ENCODE results near the gene NFX1.
A peak's percentile ranks its signal among the peaks of the same experiment; 100 is the strongest.

The NFX1 gene

DNA sequence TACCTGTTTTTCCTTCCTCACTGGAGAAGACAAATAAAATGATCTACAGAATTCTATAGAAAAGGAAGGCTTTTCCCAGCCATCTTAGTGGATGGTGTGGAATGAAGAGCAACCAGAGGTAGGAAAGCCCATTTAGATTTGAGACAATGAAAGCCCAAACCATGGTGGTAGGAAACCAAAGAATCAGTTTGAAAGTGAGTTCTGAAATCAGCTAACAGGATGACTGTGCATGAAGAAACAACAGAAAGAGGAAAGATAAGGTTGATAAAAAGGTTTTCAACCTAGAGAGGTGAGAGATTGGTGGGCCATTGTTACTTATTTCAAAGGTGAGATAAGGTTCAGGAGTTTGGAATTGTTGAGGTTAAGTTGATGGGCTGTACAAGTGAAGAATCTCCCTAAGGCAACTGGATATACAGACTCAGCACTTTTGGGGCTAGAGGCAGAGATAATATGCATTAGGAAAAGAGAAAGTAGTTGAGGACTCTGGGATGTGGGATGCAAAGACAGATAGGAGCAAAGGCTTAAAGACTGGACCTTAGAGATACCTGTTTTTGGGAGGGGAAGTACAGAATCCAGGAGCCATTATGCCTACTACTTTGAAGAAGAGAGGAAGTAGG, 23.1 kb upstream of the NFX1 start:
- DNase-seq (ENCODE audit: low spot score), result no peak

- DNase-seq (ENCODE audit: low spot score), result no peak
Measured at GRCh38 chr9:33270146-33270545, 20.2 kb upstream of the NFX1 start.

GRCh38 chr9:33272061-33272460, 18.3 kb upstream of the NFX1 start:
- DNase-seq (ENCODE audit: low spot score), result no peak

DNA sequence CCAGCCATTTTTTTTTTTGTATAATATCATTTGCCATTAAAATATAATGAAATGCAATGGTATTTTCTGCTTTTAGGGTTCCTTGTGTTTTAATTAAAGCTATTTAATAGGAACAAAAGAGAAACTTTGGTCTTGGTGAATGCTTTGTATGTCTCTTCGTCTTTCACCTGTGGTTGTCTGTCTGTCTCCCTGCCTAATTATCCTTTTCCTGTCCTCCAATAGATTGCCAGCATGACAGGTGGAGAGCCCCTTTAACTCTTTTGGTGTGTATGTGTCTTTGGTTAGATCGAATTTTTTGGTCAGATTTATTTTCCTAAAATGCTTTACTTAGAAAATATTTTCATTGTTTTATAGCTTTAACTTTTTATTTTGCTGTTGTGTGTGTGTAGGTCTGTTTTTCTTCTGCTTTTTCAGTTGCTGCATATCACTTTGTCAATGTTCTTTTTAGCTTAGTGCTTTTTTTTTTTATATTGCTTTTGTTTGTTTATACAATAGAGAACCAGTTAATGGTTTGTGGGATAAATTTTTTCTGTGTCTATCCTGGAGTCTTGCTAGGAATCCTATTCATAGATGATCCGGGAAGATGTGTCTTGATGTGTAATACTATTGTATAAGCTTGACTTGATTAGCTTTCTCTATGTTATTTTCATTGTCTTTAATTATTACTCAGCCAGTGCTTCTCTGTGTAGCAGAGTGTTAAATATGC, 16.9 kb upstream of the NFX1 start:
- DNase-seq (ENCODE audit: low spot score), result no peak

DNA sequence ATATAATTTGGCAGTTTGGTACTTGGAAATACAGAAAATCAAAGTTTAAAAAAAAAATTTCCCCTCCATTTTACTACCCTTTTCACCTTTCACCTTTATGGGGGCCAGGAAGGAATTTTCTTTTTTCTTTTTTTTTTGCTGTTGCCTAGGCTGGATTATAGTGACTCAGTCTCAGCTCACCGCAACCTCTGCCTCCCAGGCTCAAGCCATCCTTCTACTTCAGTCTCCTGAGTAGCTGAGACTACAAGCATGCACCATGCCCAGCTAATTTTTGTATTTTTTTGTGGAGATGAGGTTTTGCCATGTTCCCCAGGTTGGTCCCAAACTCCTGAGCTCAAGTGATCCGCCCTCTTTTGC, 16.4 kb upstream of the NFX1 start:
- no peak for DNase-seq (ENCODE audit: low spot score)

- DNase-seq (ENCODE audit: low spot score), result no peak
Measured at GRCh38 chr9:33277484-33277883, 12.8 kb upstream of the NFX1 start.

GRCh38 chr9:33285502-33285901, 4.8 kb upstream of the NFX1 start:
- no peak for DNase-seq (ENCODE audit: low spot score)

GRCh38 chr9:33287087-33287490, 3.2 kb upstream of the NFX1 start:
- DNase-seq (ENCODE audit: low spot score), result peak; percentile 66

- no peak for DNase-seq (ENCODE audit: low spot score)
Measured at GRCh38 chr9:33288235-33288634, 2.1 kb upstream of the NFX1 start.

- no peak for DNase-seq (ENCODE audit: low spot score)
Measured at GRCh38 chr9:33288828-33289483, 1.4 kb upstream of the NFX1 start.

DNA sequence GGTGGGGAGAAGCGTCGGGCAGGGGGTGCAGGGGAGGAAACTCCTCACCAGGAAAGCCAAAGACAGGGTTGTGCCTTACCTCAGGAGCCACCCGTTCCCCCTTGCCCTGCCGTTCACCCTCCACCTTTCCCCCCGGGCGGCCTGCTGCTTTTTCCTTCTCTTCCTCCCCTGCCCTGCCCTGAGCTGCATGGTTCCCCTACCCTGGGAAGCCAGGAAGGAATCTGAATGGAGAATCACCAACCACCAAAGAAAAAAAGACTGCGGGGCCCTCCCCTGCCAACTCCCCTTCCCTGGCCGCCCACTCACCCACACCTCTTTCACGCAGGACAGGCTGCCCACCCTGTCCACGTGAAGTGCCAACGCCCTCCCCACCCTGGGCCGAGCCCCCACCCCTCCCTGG, 820 bp upstream of the NFX1 start:
- DNase-seq (ENCODE audit: low spot score), result peak; percentile 7

GRCh38 chr9:33289936-33290246, 425 bp upstream of the NFX1 start:
- DNase-seq (ENCODE audit: low spot score), result no peak

DNA sequence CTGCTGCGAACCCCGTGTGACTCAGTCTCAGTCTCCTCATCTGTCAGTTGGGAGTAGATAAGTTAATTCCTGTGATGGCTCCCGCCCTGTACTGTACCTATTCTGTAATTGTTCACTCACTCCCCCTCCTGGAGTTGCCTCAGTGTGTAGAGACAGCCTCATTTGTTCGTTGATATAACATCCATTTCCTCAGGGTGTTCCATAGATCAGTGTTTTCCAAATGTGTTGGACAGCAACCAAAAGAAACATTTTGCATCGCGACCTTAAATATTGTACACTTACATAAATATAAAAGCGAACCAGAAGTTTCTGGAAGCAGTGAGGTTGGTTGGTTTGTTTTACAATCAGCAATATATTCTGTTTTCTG, 698 bp downstream of the NFX1 start:
- no peak for DNase-seq (ENCODE audit: low spot score)

GRCh38 chr9:33291901-33292300, 1.6 kb downstream of the NFX1 start:
- no peak for DNase-seq (ENCODE audit: low spot score)

- no peak for DNase-seq (ENCODE audit: low spot score)
Measured at GRCh38 chr9:33293782-33294181, 3.5 kb downstream of the NFX1 start.

DNA sequence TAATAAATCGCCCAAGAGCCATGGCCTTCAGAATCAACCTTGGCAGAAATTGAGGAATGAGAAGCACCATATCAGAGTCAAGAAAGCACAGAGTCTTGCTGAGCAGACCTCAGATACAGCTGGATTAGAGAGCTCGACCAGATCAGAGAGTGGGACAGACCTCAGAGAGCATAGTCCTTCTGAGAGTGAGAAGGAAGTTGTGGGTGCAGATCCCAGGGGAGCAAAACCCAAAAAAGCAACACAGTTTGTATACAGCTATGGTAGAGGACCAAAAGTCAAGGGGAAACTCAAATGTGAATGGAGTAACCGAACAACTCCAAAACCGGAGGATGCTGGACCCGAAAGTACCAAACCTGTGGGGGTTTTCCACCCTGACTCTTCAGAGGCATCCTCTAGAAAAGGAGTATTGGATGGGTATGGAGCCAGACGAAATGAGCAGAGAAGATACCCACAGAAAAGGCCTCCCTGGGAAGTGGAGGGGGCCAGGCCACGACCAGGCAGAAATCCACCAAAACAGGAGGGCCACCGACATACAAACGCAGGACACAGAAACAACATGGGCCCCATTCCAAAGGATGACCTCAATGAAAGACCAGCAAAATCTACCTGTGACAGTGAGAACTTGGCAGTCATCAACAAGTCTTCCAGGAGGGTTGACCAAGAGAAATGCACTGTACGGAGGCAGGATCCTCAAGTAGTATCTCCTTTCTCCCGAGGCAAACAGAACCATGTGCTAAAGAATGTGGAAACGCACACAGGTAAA, 4.5 kb downstream of the NFX1 start:
- no peak for DNase-seq (ENCODE audit: low spot score)

GRCh38 chr9:33295571-33295970, 5.3 kb downstream of the NFX1 start:
- DNase-seq (ENCODE audit: low spot score), result no peak

DNA sequence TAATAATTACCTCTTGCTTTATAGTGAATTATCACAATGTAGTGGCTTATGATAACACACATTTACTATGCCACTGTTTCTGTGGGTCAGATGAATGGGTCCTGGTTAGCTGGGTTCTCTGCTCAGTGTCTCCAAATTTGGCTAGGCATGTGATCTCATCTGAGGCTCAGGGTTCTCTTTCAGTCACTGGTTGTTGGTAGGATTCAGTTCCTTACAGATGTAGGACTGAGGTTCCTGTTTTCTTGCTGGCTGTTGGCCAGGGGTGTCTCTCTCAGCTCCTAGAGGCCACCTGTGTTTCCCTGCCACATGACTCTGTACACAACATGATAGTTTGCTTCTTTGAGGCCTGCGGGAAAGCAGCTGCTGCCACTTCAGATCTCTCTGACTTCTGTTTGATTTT, 7.1 kb downstream of the NFX1 start:
- DNase-seq (ENCODE audit: low spot score), result no peak

- no peak for DNase-seq (ENCODE audit: low spot score)
Measured at GRCh38 chr9:33300546-33300945, 10.2 kb downstream of the NFX1 start.

- DNase-seq (ENCODE audit: low spot score), result no peak
Measured at GRCh38 chr9:33304362-33304761, 14.0 kb downstream of the NFX1 start.

- DNase-seq (ENCODE audit: low spot score), result no peak
Measured at GRCh38 chr9:33306037-33306436, 15.7 kb downstream of the NFX1 start.

DNA sequence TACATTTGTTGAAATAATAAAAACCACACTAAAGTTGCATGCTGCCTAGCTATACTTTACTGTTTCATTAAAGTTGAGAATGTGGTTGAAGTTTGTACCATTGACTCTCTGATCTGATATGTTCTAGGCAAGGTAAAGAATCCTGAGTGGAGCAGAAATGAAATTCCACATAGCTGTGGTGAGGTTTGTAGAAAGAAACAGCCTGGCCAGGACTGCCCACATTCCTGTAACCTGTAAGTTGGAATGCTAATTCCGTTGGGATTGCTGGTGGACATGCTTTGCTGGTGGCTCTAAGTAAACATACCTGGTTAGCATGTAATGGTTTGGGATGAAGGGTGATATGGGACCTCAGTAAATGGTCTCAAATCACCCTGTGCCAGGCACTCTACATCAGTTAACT, 16.8 kb downstream of the NFX1 start:
- DNase-seq (ENCODE audit: low spot score), result no peak

- DNase-seq (ENCODE audit: low spot score), result no peak
Measured at GRCh38 chr9:33309903-33310302, 19.6 kb downstream of the NFX1 start.
